Osteoblast (primary cell): ENCODE measurements around the gene NPAS3. TPM values are rescaled to one million over a fixed set of nuclear protein-coding genes. Genes with fewer than 3 reads are reported as not detected.

Experiments used
- DNase-seq: peaks from one replicate; pipeline ENCODE4 v3.0.0; 2011; ENCODE audit warnings: low spot score, mixed read lengths; ENCODE audit not compliant: insufficient read length; ENCODE audit errors: missing footprints
- H2AFZ ChIP-seq: 2 replicates; pipeline ENCODE4 v1.6.0; 2011; ENCODE audit warnings: mild to moderate bottlenecking, low read length
- H3K27ac ChIP-seq: 2 replicates; pipeline ENCODE4 v1.5.1; 2011; ENCODE audit warnings: mild to moderate bottlenecking, low read depth, low read length, moderate library complexity
- H3K27me3 ChIP-seq: 2 replicates; pipeline ENCODE4 v1.6.0; 2012; ENCODE audit warnings: mild to moderate bottlenecking, control low read depth, inconsistent platforms, low read length, moderate library complexity; ENCODE audit not compliant: insufficient read depth
- H3K36me3 ChIP-seq: 2 replicates; pipeline ENCODE4 v1.5.1; 2011; ENCODE audit warnings: mild to moderate bottlenecking, low read length, control low read depth, moderate library complexity; ENCODE audit not compliant: insufficient read depth
- H3K4me1 ChIP-seq: 2 replicates; pipeline ENCODE4 v1.5.1; 2011; ENCODE audit warnings: mild to moderate bottlenecking, low read length, control low read depth, moderate library complexity; ENCODE audit not compliant: insufficient read depth
- H3K4me2 ChIP-seq: 2 replicates; pipeline ENCODE4 v1.6.0; 2011; ENCODE audit warnings: mild to moderate bottlenecking, low read length; ENCODE audit not compliant: insufficient read depth
- H3K4me3 ChIP-seq: fragments of 200-600 bp; sonication (generic); 3 replicates; pipeline ENCODE4 v1.5.1; 2012; ENCODE audit warnings: mild to moderate bottlenecking, low read length, inconsistent platforms; ENCODE audit not compliant: insufficient read depth
- H3K79me2 ChIP-seq: 2 replicates; pipeline ENCODE4 v1.6.0; 2012; ENCODE audit warnings: mild to moderate bottlenecking, low read length, control low read depth, inconsistent platforms; ENCODE audit not compliant: insufficient read depth
- H3K9me3 ChIP-seq: 2 replicates; pipeline ENCODE4 v1.5.1; 2011; ENCODE audit warnings: low read depth, low read length, control low read depth
- H4K20me1 ChIP-seq: 2 replicates; pipeline ENCODE4 v1.6.0; 2012; ENCODE audit warnings: mild to moderate bottlenecking, low read length, control low read depth; ENCODE audit not compliant: insufficient read depth
- total RNA-seq: library from RNA; depleted of rRNA; stranded (reverse); fragments of >200 nt; gene quantifications from 2 replicates; pipeline ENCODE4 v1.2.3, GENCODE V29; 2012
- TF ChIP-seq, protein P1 (sequence below): IDR thresholded peaks from 2 replicates; pipeline ENCODE4 v1.5.1; 2011; ENCODE audit warnings: mild to moderate bottlenecking, low read depth, low read length, moderate library complexity; ENCODE audit errors: extremely low read depth

Gene NPAS3
- total RNA-seq, 1 donor, result 0.72 TPM

DNA sequence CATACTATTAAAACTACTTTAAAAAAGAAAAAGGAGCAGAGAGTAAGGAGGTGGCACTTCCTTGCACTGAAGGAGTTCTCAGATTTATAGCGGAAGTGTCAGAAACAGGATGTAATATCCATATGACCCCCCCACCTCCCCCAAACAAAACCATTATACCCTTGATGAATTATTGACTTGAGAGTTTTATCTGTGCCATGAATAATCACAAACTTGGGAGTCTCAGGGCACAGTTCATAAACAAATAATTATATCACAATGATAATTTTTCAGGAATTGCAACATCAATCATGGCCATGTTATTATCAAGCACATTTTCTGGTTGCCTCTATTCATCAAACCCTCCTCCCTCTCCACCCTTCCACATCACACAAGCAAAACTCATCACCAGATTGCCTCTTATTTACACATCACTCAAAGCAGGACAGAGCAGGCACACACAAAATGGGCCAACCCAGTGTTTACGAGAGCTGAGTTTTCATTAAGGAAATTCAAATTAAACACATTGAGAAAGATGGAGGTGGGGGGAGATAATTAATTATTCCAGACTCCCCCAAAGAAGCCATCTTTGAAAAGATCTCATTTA is 870.8 kb downstream of the NPAS3 start:
- no peak overlapping the region for H2AFZ ChIP-seq
- TF ChIP-seq, protein P1, sequence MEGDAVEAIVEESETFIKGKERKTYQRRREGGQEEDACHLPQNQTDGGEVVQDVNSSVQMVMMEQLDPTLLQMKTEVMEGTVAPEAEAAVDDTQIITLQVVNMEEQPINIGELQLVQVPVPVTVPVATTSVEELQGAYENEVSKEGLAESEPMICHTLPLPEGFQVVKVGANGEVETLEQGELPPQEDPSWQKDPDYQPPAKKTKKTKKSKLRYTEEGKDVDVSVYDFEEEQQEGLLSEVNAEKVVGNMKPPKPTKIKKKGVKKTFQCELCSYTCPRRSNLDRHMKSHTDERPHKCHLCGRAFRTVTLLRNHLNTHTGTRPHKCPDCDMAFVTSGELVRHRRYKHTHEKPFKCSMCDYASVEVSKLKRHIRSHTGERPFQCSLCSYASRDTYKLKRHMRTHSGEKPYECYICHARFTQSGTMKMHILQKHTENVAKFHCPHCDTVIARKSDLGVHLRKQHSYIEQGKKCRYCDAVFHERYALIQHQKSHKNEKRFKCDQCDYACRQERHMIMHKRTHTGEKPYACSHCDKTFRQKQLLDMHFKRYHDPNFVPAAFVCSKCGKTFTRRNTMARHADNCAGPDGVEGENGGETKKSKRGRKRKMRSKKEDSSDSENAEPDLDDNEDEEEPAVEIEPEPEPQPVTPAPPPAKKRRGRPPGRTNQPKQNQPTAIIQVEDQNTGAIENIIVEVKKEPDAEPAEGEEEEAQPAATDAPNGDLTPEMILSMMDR, result no peak

DNA sequence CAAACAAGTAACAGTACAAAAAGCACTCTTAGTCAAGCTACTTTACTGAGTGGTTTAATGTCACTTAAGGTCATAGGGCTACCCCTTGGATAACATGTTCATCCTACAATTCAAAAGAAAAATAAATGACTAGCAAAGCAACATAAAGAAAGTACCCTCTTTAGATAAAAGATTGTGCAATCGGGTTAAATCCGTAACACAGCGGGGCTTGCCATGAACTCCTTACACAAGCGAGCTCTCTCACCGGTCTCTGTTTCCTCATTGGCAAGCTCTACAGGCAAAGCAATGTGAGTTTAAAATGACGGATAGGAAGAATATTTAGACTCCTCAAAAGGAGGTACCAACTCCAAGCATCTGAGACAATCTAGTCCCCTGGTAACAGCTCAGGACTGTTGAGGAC is 871.6 kb downstream of the NPAS3 start:
- Histone ChIP-seq H3K36me3 (no peaks in the 10 kb centered on the region), H3K79me2 (no peaks in the 10 kb centered on the region), H3K4me3 (no peak overlapping the region), H4K20me1 (no peaks in the 10 kb centered on the region), H3K4me2 (no peak overlapping the region), H3K9me3 (no peaks in the 10 kb centered on the region), H3K4me1 (no peaks in the 10 kb centered on the region), H2AFZ (no peak overlapping the region), H3K27me3 (no peaks in the 10 kb centered on the region), H3K27ac (no peak overlapping the region)
- TF ChIP-seq, protein P1, result no peak
- DNase-seq, result no peak

More for the DNA sequence above, 870.8 kb downstream of the NPAS3 start:
- no peaks in the 10 kb centered on the region for H3K4me1 ChIP-seq
- H3K4me2 ChIP-seq, result no peak overlapping the region
- no peaks in the 10 kb centered on the region for H3K27me3 ChIP-seq
- H3K36me3 ChIP-seq, result no peaks in the 10 kb centered on the region
- H4K20me1 ChIP-seq, result no peaks in the 10 kb centered on the region
- no peak for DNase-seq
- H3K79me2 ChIP-seq, result no peaks in the 10 kb centered on the region
- H3K27ac ChIP-seq, result no peak overlapping the region
- no peak overlapping the region for H3K4me3 ChIP-seq
- H3K9me3 ChIP-seq, result no peaks in the 10 kb centered on the region

DNA sequence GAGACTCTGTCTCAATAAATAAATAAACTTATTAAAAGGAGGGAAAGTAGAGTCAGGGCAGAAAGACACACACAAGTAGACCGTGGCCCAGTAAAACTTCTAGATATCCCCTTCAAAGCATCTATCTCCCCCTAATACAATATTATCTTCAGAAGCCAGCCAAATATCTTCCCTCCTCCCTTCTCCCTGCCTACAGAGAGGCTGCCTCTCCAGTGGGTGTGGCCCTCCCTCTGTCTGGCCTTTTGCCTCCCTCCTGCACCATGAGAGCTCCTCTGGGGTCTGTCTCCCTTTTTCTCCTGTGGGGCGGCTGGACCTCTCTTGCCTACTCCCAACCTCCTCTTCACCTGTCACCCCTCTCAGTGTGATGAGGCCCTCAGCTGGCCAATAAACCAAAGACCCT is 873.0 kb downstream of the NPAS3 start:
- TF ChIP-seq, protein P1, result no peak
- Histone ChIP-seq H4K20me1 (no peaks in the 10 kb centered on the region), H3K27me3 (no peaks in the 10 kb centered on the region), H3K9me3 (no peaks in the 10 kb centered on the region), H3K27ac (no peak overlapping the region), H3K79me2 (no peaks in the 10 kb centered on the region), H3K4me3 (no peak overlapping the region), H2AFZ (no peak overlapping the region), H3K36me3 (no peaks in the 10 kb centered on the region), H3K4me1 (no peaks in the 10 kb centered on the region), H3K4me2 (no peak overlapping the region)
- no peak for DNase-seq

GRCh38 chr14:33812181-33812580 is 873.5 kb downstream of the NPAS3 start:
- Histone ChIP-seq H3K4me3 (no peak overlapping the region), H3K36me3 (no peaks in the 10 kb centered on the region)
- TF ChIP-seq, protein P1, result no peak

More at GRCh38 chr14:33812181-33812580, 873.5 kb downstream of the NPAS3 start:
- H4K20me1 ChIP-seq, result no peaks in the 10 kb centered on the region
- no peaks in the 10 kb centered on the region for H3K9me3 ChIP-seq
- H3K4me2 ChIP-seq, result no peak overlapping the region
- no peak overlapping the region for H2AFZ ChIP-seq
- H3K4me1 ChIP-seq, result no peaks in the 10 kb centered on the region
- H3K79me2 ChIP-seq, result no peaks in the 10 kb centered on the region
- no peaks in the 10 kb centered on the region for H3K27me3 ChIP-seq
- H3K27ac ChIP-seq, result no peak overlapping the region
- DNase-seq, result no peak
